H9 (cell line): ENCODE results near the gene PCSK2. TPM values are rescaled to one million over a fixed set of nuclear protein-coding genes. Genes with fewer than 3 reads are reported as not detected.

ENCODE experiments used
- DNase-seq: peaks from one replicate; pipeline ENCODE4 v3.0.0-alpha.2; 2017
- H2AFZ ChIP-seq: one replicate; pipeline ENCODE4 v1.6.1; 2013; ENCODE audit warnings: mild to moderate bottlenecking, low read length, control low read depth, moderate library complexity
- H2AK5ac ChIP-seq: 2 replicates; pipeline ENCODE4 v1.6.1; 2013; ENCODE audit warnings: low read length, control low read depth, mixed read lengths; ENCODE audit not compliant: insufficient read length
- H2BK120ac ChIP-seq: one replicate; pipeline ENCODE4 v1.6.1; 2013; ENCODE audit warnings: low read depth, mild to moderate bottlenecking, low read length, control low read depth, inconsistent platforms; ENCODE audit not compliant: poor library complexity, severe bottlenecking
- H2BK12ac ChIP-seq: 2 replicates; pipeline ENCODE4 v1.6.1; 2013; ENCODE audit warnings: low read length, control low read depth, mixed read lengths, low read depth; ENCODE audit not compliant: insufficient read length
- H2BK15ac ChIP-seq: 2 replicates; pipeline ENCODE4 v1.6.1; 2013; ENCODE audit warnings: low read depth, low read length, control low read depth
- H2BK20ac ChIP-seq: one replicate; pipeline ENCODE4 v1.6.1; 2013; ENCODE audit warnings: low read depth, mild to moderate bottlenecking, low read length, control low read depth, inconsistent platforms; ENCODE audit not compliant: poor library complexity, severe bottlenecking
- H2BK5ac ChIP-seq: 2 replicates; pipeline ENCODE4 v1.6.1; 2013; ENCODE audit warnings: low read length, control low read depth, mixed read lengths; ENCODE audit not compliant: insufficient read length
- H3K14ac ChIP-seq: 2 replicates; pipeline ENCODE4 v1.6.1; 2013; ENCODE audit warnings: low read length, control low read depth; ENCODE audit not compliant: insufficient read depth
- H3K18ac ChIP-seq: 2 replicates; pipeline ENCODE4 v1.6.1; 2013; ENCODE audit warnings: low read depth, mild to moderate bottlenecking, mixed read lengths, low read length, control low read depth; ENCODE audit not compliant: insufficient read length
- H3K23ac ChIP-seq: 2 replicates; pipeline ENCODE4 v1.6.1; 2013; ENCODE audit warnings: low read length, control low read depth, mixed read lengths, low read depth; ENCODE audit not compliant: insufficient read length
- H3K23me2 ChIP-seq: 2 replicates; pipeline ENCODE4 v1.6.1; 2013; ENCODE audit warnings: low read depth, mild to moderate bottlenecking, mixed read lengths, low read length, control low read depth; ENCODE audit not compliant: insufficient read length, poor library complexity, severe bottlenecking
- H3K27ac ChIP-seq: 2 replicates; pipeline ENCODE4 v1.5.1; 2013; ENCODE audit warnings: low read length, control low read depth, mixed read lengths, low read depth; ENCODE audit not compliant: insufficient read length
- H3K27me3 ChIP-seq: 2 replicates; pipeline ENCODE4 v1.6.1; 2013; ENCODE audit warnings: low read length, control low read depth, inconsistent platforms; ENCODE audit not compliant: insufficient read depth
- H3K4ac ChIP-seq: 2 replicates; pipeline ENCODE4 v1.6.1; 2013; ENCODE audit warnings: low read depth, mild to moderate bottlenecking, control low read depth, inconsistent platforms, low read length, moderate library complexity
- H3K4me1 ChIP-seq: 2 replicates; pipeline ENCODE4 v1.6.1; 2013; ENCODE audit warnings: low read length, control low read depth, inconsistent platforms; ENCODE audit not compliant: insufficient read depth
- H3K4me2 ChIP-seq: 2 replicates; pipeline ENCODE4 v1.6.1; 2013; ENCODE audit warnings: low read length, control low read depth, mixed read lengths; ENCODE audit not compliant: insufficient read length, insufficient read depth
- H3K56ac ChIP-seq: 2 replicates; pipeline ENCODE4 v1.6.1; 2013; ENCODE audit warnings: low read depth, mild to moderate bottlenecking, mixed read lengths, low read length, control low read depth; ENCODE audit not compliant: insufficient read length
- H3K79me1 ChIP-seq: 2 replicates; pipeline ENCODE4 v1.6.1; 2013; ENCODE audit warnings: low read depth, mild to moderate bottlenecking, moderate library complexity, low read length, control low read depth, inconsistent platforms; ENCODE audit not compliant: insufficient read depth, poor library complexity, severe bottlenecking
- H3K79me2 ChIP-seq: 2 replicates; pipeline ENCODE4 v1.6.1; 2013; ENCODE audit warnings: low read length, control low read depth, inconsistent platforms; ENCODE audit not compliant: insufficient read depth
- H3K9ac ChIP-seq: 2 replicates; pipeline ENCODE4 v1.6.1; 2013; ENCODE audit warnings: low read length, control low read depth, mixed read lengths; ENCODE audit not compliant: insufficient read length; ENCODE audit errors: extremely low read depth
- H3K9me3 ChIP-seq: one replicate; pipeline ENCODE4 v1.6.1; 2013; ENCODE audit warnings: low read depth, low read length, inconsistent platforms; ENCODE audit not compliant: control insufficient read depth
- H3T11ph ChIP-seq: one replicate; pipeline ENCODE4 v1.6.1; 2013; ENCODE audit warnings: mild to moderate bottlenecking, low read length, control low read depth, inconsistent platforms
- H4K20me1 ChIP-seq: one replicate; pipeline ENCODE4 v1.6.1; 2013; ENCODE audit not compliant: control insufficient read depth, insufficient read length, insufficient read depth
- H4K5ac ChIP-seq: 2 replicates; pipeline ENCODE4 v1.6.1; 2013; ENCODE audit warnings: low read depth, mild to moderate bottlenecking, mixed read lengths, low read length, control low read depth; ENCODE audit not compliant: insufficient read length
- H4K8ac ChIP-seq: replicated peaks from 2 replicates; pipeline ENCODE4 v1.6.1; 2013; ENCODE audit warnings: low read length, control low read depth, mixed read lengths, low read depth; ENCODE audit not compliant: insufficient read length
- H4K91ac ChIP-seq: 2 replicates; pipeline ENCODE4 v1.6.1; 2013; ENCODE audit warnings: low read depth, mild to moderate bottlenecking, moderate library complexity, mixed read lengths, low read length, control low read depth; ENCODE audit not compliant: insufficient read length
- H3K27ac Mint-ChIP-seq, 3 experiments: 2 replicates in 2 of 3; 3 replicates in 1 of 3; pipeline ENCODE4 v1.8.0; 2020 to 2021; ENCODE audit warnings: mixed read lengths in 3 of 3, mild to moderate bottlenecking in 1 of 3, moderate library complexity in 1 of 3
- H3K27me3 Mint-ChIP-seq: 2 replicates; pipeline ENCODE4 v1.8.0; 2021; ENCODE audit warnings: low read depth, mild to moderate bottlenecking, moderate library complexity, mixed read lengths
- H3K36me3 Mint-ChIP-seq, 3 experiments: 2 replicates in 2 of 3; 3 replicates in 1 of 3; pipeline ENCODE4 v1.8.0; 2020 to 2021; ENCODE audit warnings: low read depth in 3 of 3, mixed read lengths in 3 of 3; ENCODE audit not compliant: insufficient read depth in 1 of 3
- H3K4me1 Mint-ChIP-seq, 2 experiments: 2 replicates each; pipeline ENCODE4 v1.8.0; 2020; ENCODE audit warnings: mixed read lengths in 2 of 2
- H3K4me3 Mint-ChIP-seq, 2 experiments: 2 replicates in 1 of 2; 3 replicates in 1 of 2; pipeline ENCODE4 v1.8.0; 2020 to 2021; ENCODE audit warnings: mild to moderate bottlenecking in 2 of 2, mixed read lengths in 2 of 2, moderate library complexity in 1 of 2
- H3K9me3 Mint-ChIP-seq, 2 experiments: 2 replicates in 1 of 2; 3 replicates in 1 of 2; pipeline ENCODE4 v1.8.0; 2020; ENCODE audit warnings: mild to moderate bottlenecking in 2 of 2, mixed read lengths in 2 of 2, moderate library complexity in 1 of 2
- WGBS: extraction: QIAGEN DNeasy Blood & Tissue Kit; methylation state at CpG from one replicate; pipeline ENCODE4 v1.1.7; 2013; ENCODE audit warnings: missing lambda C conversion rate, low lambda C conversion rate, mixed read lengths; ENCODE audit not compliant: insufficient read length; ENCODE audit errors: extremely low coverage; 5-methylcytosine and 5-hydroxymethylcytosine counted together
- total RNA-seq: library from RNA; stranded (reverse); gene quantifications from 2 replicates; pipeline ENCODE4 v1.2.1, GENCODE V29; 2021
- TF ChIP-seq, protein P1 (sequence below): fragments of 200-600 bp; sonication (generic); conservative IDR thresholded peaks from 3 replicates; pipeline ENCODE4 v1.8.0; 2021; ENCODE audit warnings: antibody characterized with exemption, mild to moderate bottlenecking

Gene PCSK2
- total RNA-seq, 1 experiment from 2014 or later = 2.8 TPM

- no peak for DNase-seq
- Histone ChIP-seq H2BK12ac (no peak overlapping the region), H4K20me1 (no peaks in the 10 kb centered on the region), H3K14ac (no peak overlapping the region), H3K4me2 (no peak overlapping the region), H3K23me2 (no peaks in the 10 kb centered on the region), H3K9me3 (no peaks in the 10 kb centered on the region), H4K8ac (no peak overlapping the region), H2AK5ac (no peak overlapping the region), H3K79me2 (no peaks in the 10 kb centered on the region), H3K56ac (no peak overlapping the region), H3K18ac (no peak overlapping the region), H2BK120ac (no peak overlapping the region), H3K9ac (no peak overlapping the region), H3K79me1 (no peaks in the 10 kb centered on the region), H2BK20ac (no peak overlapping the region), H2BK15ac (no peak overlapping the region), H2BK5ac (no peak overlapping the region), H3K27me3 (no peaks in the 10 kb centered on the region), H3K4me1 (no peaks in the 10 kb centered on the region), H3K27ac (no peak overlapping the region), H4K91ac (no peak overlapping the region), H2AFZ (no peak overlapping the region), H3K4ac (no peak overlapping the region), H4K5ac (no peak overlapping the region), H3K23ac (no peak overlapping the region), H3T11ph (no peak overlapping the region)
- Mint-ChIP-seq H3K4me3 (no peak overlapping the region), H3K36me3 (no peaks in the 10 kb centered on the region), H3K27me3 (no peaks in the 10 kb centered on the region; the same call in 1 of the 2 replicates), H3K4me1 (peaks cover under 1 to 3% of the 10 kb centered on the region in 2 experiments), H3K27ac (no peak overlapping the region), H3K9me3 (no peaks in the 10 kb centered on the region)
- TF ChIP-seq, protein P1, sequence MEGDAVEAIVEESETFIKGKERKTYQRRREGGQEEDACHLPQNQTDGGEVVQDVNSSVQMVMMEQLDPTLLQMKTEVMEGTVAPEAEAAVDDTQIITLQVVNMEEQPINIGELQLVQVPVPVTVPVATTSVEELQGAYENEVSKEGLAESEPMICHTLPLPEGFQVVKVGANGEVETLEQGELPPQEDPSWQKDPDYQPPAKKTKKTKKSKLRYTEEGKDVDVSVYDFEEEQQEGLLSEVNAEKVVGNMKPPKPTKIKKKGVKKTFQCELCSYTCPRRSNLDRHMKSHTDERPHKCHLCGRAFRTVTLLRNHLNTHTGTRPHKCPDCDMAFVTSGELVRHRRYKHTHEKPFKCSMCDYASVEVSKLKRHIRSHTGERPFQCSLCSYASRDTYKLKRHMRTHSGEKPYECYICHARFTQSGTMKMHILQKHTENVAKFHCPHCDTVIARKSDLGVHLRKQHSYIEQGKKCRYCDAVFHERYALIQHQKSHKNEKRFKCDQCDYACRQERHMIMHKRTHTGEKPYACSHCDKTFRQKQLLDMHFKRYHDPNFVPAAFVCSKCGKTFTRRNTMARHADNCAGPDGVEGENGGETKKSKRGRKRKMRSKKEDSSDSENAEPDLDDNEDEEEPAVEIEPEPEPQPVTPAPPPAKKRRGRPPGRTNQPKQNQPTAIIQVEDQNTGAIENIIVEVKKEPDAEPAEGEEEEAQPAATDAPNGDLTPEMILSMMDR = no peak
- no CpG with 5 or more reads among the region's 7 CpGs for WGBS
Measured at GRCh38 chr20:17466641-17467040, 239.8 kb downstream of the PCSK2 start.
